ENCODE measurements around the gene DYNC1H1. TPM values are rescaled to one million over a fixed set of nuclear protein-coding genes. Genes with fewer than 3 reads are reported as not detected.

The DYNC1H1 gene
- total RNA-seq, 1 experiment from 2014 or later = 361 TPM

GRCh38 chr14:102028733-102029132 lies 64.4 kb downstream of the DYNC1H1 start:
- DNase-seq (ENCODE audit: low read depth, low spot score) (no peak), ATAC-seq (peak; percentile 34; the same call in 1 of the 2 replicates)
- Histone ChIP-seq H3K9ac (ENCODE audit: low read length) (no peak overlapping the region), H3K9me2 (ENCODE audit: insufficient read depth) (no peaks in the 10 kb centered on the region), H3K9me3 (ENCODE audit: control insufficient read depth in 1 of 2, insufficient read depth in 1 of 2, low read depth in 1 of 2, low read length in 2 of 2) (no peaks in the 10 kb centered on the region), H3K79me2 (ENCODE audit: insufficient read depth, low read length) (no peaks in the 10 kb centered on the region), H2AFZ (ENCODE audit: low read depth, low read length, poor library complexity, severe bottlenecking) (no peak overlapping the region), H3K4me1 (ENCODE audit: control insufficient read depth in 1 of 2, insufficient read depth in 2 of 2, low read length in 2 of 2) (no peaks in the 10 kb centered on the region; a peak in 1 of 4 replicates), H3K4me2 (ENCODE audit: low read length) (no peak overlapping the region), H3K27me3 (ENCODE audit: insufficient read depth, low read length) (no peaks in the 10 kb centered on the region), H3K4me3 (replicated peaks in 1 of 2; ENCODE audit: low read depth in 1 of 2, low read length in 2 of 2) (no peak overlapping the region), H3K27ac (ENCODE audit: low read depth, low read length) (no peak overlapping the region), H3K36me3 (ENCODE audit: control insufficient read depth in 1 of 2, insufficient read depth in 2 of 2, low read length in 2 of 2) (peaks cover 67 to 68% of the 10 kb centered on the region in 2 experiments), H4K20me1 (ENCODE audit: insufficient read depth) (no peaks in the 10 kb centered on the region)
- ChIA-PET CTCF (no interaction called here), RAD21 (ENCODE audit: low non-redundant PET in 1 of 2, low total read pairs in 2 of 2, uncharacterized antibody in 2 of 2, unreplicated experiment in 2 of 2) (interaction anchor here in 1 of 2 experiments (0.6 kb wide), 1 partner anchor 258 kb away, joined by 3 read pairs; no protein-coding TSS in a partner anchor), POLR2A (no interaction called here)
- intact Hi-C loops (cut with micrococcal nuclease) = no loop called here
- TF ChIP-seq, protein P1, sequence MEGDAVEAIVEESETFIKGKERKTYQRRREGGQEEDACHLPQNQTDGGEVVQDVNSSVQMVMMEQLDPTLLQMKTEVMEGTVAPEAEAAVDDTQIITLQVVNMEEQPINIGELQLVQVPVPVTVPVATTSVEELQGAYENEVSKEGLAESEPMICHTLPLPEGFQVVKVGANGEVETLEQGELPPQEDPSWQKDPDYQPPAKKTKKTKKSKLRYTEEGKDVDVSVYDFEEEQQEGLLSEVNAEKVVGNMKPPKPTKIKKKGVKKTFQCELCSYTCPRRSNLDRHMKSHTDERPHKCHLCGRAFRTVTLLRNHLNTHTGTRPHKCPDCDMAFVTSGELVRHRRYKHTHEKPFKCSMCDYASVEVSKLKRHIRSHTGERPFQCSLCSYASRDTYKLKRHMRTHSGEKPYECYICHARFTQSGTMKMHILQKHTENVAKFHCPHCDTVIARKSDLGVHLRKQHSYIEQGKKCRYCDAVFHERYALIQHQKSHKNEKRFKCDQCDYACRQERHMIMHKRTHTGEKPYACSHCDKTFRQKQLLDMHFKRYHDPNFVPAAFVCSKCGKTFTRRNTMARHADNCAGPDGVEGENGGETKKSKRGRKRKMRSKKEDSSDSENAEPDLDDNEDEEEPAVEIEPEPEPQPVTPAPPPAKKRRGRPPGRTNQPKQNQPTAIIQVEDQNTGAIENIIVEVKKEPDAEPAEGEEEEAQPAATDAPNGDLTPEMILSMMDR (IDR thresholded peaks at IDR 0.05 in 2 of 3, conservative IDR thresholded peaks at IDR 0.05 in 1 of 3; ENCODE audit: borderline replicate concordance in 1 of 3, insufficient read depth in 1 of 3, low read depth in 2 of 3, low read length in 2 of 3) = no peak
- TF ChIP-seq FOSL1 (IDR thresholded peaks at IDR 0.05; ENCODE audit: low read depth) (no peak), POLR2A (IDR thresholded peaks at IDR 0.05; ENCODE audit: borderline replicate concordance, extremely low read depth, insufficient read depth, insufficient read length) (no peak), CBX3 (IDR thresholded peaks at IDR 0.05; ENCODE audit: low read depth) (no peak)
- BruUV-seq (replicated peaks) = no TSS peak

GRCh38 chr14:102029956-102030355 lies 65.6 kb downstream of the DYNC1H1 start:
- H4K20me1 ChIP-seq (ENCODE audit: insufficient read depth) = no peaks in the 10 kb centered on the region
- H3K9ac ChIP-seq (ENCODE audit: low read length) = no peak overlapping the region
- H3K27ac ChIP-seq (ENCODE audit: low read depth, low read length) = no peak overlapping the region
- no peaks in the 10 kb centered on the region for H3K27me3 ChIP-seq (ENCODE audit: insufficient read depth, low read length)
- DNase-seq (ENCODE audit: low read depth, low spot score) (no peak), ATAC-seq (no peak)
- H3K79me2 ChIP-seq (ENCODE audit: insufficient read depth, low read length) = no peaks in the 10 kb centered on the region
- intact Hi-C loops (cut with micrococcal nuclease) = no loop called here
- H3K4me1 ChIP-seq (ENCODE audit: control insufficient read depth in 1 of 2, insufficient read depth in 2 of 2, low read length in 2 of 2) = no peaks in the 10 kb centered on the region; a peak in 1 of 4 replicates
- TF ChIP-seq YY1 (IDR thresholded peaks at IDR 0.05; ENCODE audit: extremely low read depth, insufficient replicate concordance, low read depth, low read length) (no peak), SIN3A (IDR thresholded peaks at IDR 0.05; ENCODE audit: low read depth) (no peak), ZFX (IDR thresholded peaks at IDR 0.05) (no peak), EZH2phosphoT487 (IDR thresholded peaks at IDR 0.05; ENCODE audit: borderline replicate concordance) (no peak), FOSL1 (IDR thresholded peaks at IDR 0.05; ENCODE audit: low read depth) (no peak), REST (IDR thresholded peaks at IDR 0.05; ENCODE audit: low read depth) (no peak), JUND (IDR thresholded peaks at IDR 0.05) (no peak), ZNF274 (IDR thresholded peaks at IDR 0.05; ENCODE audit: low read depth, low read length) (no peak)
- TF ChIP-seq, protein P2, sequence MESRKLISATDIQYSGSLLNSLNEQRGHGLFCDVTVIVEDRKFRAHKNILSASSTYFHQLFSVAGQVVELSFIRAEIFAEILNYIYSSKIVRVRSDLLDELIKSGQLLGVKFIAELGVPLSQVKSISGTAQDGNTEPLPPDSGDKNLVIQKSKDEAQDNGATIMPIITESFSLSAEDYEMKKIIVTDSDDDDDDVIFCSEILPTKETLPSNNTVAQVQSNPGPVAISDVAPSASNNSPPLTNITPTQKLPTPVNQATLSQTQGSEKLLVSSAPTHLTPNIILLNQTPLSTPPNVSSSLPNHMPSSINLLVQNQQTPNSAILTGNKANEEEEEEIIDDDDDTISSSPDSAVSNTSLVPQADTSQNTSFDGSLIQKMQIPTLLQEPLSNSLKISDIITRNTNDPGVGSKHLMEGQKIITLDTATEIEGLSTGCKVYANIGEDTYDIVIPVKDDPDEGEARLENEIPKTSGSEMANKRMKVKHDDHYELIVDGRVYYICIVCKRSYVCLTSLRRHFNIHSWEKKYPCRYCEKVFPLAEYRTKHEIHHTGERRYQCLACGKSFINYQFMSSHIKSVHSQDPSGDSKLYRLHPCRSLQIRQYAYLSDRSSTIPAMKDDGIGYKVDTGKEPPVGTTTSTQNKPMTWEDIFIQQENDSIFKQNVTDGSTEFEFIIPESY (IDR thresholded peaks at IDR 0.05; ENCODE audit: extremely low read depth, insufficient replicate concordance, low read length) = no peak
- H3K36me3 ChIP-seq (ENCODE audit: control insufficient read depth in 1 of 2, insufficient read depth in 2 of 2, low read length in 2 of 2) = peaks cover 66 to 70% of the 10 kb centered on the region in 2 experiments
- H3K4me2 ChIP-seq (ENCODE audit: low read length) = no peak overlapping the region
- no peak overlapping the region for H3K4me3 ChIP-seq (replicated peaks in 1 of 2; ENCODE audit: low read depth in 1 of 2, low read length in 2 of 2)
- ChIA-PET CTCF (no interaction called here), POLR2A (interaction anchor here (1.3 kb wide), 1 partner anchor 16 kb away, joined by 3 read pairs; no protein-coding TSS in a partner anchor), RAD21 (ENCODE audit: low non-redundant PET in 1 of 2, low total read pairs in 2 of 2, uncharacterized antibody in 2 of 2, unreplicated experiment in 2 of 2) (interaction anchor here in 1 of 2 experiments (0.5 kb wide), 1 partner anchor 277 kb away, joined by 3 read pairs; no protein-coding TSS in a partner anchor)
- H3K9me3 ChIP-seq (ENCODE audit: control insufficient read depth in 1 of 2, insufficient read depth in 1 of 2, low read depth in 1 of 2, low read length in 2 of 2) = no peaks in the 10 kb centered on the region
- no peak overlapping the region for H2AFZ ChIP-seq (ENCODE audit: low read depth, low read length, poor library complexity, severe bottlenecking)
- H3K9me2 ChIP-seq (ENCODE audit: insufficient read depth) = no peaks in the 10 kb centered on the region
- no TSS peak for BruUV-seq (replicated peaks)

All from HCT116 (cell line).